Ureter (tissue), 1 donor: ENCODE measurements around the gene MAP3K12. TPM values are rescaled to one million over a fixed set of nuclear protein-coding genes. Genes with fewer than 3 reads are reported as not detected.
"Not testable (repeated sequence)": the region's sequence is repeated elsewhere in the genome, so short reads cannot be mapped to it uniquely, and the experiment has no call there.

Experiments used
- DNase-seq: peaks from one replicate; pipeline ENCODE4 v3.0.0-alpha.2; 2020; ENCODE audit warnings: low spot score
- total RNA-seq: library from RNA; stranded (reverse); gene quantifications from one replicate; pipeline ENCODE4 v1.2.4, GENCODE V29; 2023
- donor health status: DM: yes; HTN: yes; CAD: no.

The MAP3K12 gene
- total RNA-seq, 1 donor from 2014 or later: 19.9 TPM

DNA sequence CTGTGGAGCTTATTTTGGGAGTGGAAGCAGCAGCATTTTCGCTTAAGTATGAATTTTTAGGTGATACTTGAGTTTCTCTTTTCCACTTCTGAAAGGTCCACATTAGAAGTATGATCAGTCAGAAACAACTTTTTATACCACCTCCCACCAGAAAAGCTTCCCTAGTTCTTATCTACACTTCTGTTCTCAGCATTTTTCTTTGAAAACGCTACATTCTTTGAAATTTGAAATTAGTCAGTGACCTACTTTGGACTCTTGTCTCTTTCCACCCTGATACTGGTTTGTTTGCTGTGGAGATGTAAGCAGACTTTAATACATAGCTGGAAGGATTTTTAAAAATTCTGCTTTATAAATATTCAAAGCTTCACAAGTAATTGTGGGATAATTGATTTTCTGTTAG is 25.2 kb downstream of the MAP3K12 start:
- no peak for DNase-seq

DNA sequence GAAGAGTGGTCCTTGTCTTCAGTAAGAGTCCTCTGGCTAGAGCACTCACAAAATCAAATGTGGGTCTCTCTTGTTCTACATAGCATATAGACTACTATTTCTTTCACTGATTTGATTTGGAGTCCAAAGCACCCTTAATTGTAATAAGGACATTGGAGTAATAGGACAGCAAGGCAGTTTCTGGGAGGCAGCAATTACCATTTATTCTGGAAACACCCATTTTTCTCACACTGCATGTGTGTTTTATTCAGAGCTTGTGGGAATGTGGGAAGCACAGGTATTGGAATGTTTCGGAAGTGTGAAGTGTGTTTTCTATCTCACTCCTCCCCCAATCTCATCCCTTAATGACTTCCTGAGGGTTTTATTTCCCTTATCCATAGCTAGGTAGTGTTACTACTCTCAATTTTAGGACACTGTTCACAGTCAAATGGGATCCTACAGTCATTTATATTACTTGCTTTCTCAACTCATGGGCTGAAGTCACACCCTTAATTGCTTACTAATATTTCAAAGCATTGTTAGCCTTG is 27.1 kb downstream of the MAP3K12 start:
- DNase-seq: no peak

DNA sequence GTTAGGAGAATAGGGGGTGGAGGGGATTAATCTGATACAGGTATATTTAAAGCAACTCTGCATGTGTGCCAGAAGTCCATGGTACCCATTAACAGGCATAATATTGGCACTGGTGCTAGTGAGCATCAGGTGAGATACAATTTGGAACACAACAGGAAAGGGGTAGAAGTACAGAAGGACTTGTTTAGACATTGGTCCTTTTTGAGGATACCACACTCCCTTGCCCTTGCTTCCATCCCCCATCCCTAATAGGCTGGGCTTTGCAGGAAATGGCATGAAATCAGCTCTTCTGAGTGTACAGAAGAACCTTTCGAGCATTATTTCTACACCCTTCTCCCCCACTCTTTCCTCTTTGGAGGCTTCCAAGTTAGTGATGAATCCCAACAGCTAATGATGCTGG is 31.0 kb downstream of the MAP3K12 start:
- no peak for DNase-seq

DNA sequence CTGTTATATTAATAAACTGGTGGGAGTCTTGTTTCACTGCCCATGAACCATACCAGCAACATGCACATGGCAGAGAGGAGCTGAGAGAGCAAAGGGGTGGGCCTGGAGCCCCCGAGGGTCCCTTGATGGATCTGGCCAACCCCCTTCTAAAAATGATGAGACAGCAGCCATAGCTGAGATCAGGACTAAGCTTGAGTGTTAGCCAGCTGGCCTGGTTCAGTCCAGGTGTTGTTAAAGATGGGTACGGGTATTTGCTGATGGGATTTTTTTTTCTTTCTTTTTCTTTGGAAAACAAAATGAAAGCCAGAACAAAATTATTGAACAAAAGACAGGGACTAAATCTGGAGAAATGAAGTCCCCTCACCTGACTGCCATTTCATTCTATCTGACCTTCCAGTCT is 31.4 kb downstream of the MAP3K12 start:
- DNase-seq: no peak

DNA sequence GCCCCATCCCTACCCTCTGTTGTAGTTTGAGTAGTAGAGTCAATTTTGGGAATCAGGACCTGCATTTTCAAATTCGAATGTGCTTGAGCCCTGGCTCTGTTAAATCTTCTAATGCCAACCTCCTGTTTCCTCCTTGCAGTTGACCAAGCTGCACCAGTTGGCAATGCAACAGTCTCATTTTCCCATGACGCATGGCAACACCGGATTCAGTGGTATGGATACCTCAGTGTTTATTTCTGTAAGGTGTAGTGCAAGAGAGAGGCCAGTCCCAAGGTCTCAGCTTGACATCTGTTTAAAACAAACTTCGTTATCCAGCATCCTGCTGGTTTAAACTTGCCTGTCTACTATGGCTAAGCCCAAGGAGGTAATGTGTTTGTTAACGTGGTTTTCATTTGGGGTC is 32.2 kb downstream of the MAP3K12 start:
- DNase-seq: no peak

DNA sequence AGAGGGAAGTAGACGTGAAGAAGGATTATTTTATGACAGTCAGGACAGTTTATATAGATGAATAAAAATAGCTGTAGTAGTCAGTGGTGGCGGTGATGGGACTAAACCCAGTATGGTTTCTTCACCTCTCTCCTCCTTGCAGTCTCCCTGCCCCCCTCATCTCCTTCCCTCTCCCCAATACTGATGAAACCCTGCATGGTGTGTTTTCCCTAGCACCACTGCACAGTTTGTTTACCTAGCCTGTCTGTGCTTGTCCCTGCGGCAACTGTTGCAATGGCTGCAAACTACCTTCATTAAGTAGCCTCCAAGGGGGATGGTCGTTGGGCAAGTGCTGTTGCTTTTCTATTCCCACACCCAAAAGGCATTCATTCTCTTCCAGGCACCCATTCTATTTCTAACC is 32.6 kb downstream of the MAP3K12 start:
- DNase-seq: no peak

DNA sequence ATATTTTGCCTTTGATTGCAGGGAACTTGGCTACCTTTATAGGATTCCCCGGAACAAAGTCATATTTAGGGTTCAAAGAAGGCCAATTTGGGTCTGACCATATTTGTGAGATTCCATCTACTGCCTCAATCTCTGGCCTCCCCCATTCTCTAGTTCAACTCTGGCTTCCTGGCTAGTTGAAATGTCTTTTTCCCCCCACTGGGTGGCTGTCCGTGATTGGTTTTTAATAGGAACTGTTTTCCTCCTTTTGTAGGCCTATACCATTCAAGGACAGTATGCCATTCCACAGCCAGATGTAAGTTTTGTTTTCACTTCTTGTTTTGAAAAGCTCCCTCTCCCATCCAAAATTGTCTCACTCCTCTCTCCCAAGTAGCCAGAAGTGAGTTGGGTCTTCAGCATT is 33.6 kb downstream of the MAP3K12 start:
- no peak for DNase-seq

DNA sequence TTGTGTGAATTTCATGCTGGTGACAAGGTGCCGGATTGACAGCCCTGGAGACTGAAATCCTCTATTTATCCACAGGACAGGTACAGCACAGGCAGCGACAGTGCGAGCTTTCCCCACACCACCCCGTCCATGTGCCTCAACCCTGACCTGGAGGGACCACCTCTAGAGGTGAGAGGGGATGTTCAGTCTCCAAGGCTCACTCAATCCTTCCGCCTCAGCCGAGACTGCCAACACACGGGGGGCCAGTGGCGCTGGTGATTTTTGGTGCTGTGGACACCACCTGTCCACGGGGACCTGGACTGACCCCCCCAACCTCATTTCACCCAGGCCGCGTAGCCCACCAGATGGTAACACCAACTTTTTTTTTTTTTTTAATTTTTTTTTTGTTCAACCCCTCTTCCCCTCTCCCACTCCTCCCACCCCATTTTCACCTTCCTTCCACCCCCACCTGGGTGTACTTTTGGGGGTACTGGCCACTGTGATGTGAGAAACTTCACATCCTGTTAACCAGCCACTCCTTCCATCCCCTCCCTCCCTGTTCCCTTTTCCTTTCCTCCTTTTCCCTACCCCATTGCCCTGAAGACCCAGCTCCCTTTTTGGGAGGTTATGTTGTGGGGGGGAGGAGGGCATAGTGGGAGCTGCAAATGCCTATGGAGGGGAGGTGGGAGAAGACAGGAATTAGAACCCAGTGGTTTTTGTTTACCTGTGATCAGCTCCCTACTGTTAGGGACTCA is 34.4 kb downstream of the MAP3K12 start:
- DNase-seq: no peak

DNA sequence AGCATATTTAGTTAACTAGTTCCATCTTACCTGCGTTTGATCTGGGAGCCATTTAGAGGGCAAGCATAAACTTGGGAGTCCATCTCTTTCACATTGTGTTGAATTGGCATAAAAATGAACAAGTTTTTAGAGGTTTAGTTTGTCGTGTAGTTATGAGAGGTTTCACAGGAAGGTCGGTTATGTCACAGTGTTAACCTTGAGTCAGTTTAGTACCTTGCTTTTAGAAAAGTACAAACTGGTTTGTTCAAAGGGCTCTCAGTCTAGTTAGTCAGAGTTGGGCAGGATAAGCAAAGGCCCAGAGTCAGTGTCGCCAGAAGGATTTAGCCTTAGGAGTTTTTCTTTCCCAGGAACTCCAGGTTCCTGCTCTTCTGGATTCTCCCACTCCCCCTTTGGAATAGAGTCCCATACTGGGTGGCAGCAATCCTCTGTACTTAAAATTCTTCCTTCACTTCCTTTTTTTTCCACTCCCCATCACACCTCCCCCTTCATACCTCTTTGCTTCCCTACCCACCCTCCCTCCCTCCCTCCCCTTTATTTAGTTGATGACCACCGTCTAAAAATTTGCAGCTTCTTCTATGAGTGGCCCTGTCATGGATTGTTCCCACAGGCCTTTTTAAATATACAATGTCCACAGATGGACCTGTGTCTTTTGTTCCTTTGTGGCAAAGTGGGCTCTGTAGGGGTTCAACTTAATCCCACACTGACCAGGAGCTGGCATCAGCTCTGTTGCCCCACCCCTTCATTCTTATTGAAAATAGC is 35.3 kb downstream of the MAP3K12 start:
- no peak for DNase-seq

DNA sequence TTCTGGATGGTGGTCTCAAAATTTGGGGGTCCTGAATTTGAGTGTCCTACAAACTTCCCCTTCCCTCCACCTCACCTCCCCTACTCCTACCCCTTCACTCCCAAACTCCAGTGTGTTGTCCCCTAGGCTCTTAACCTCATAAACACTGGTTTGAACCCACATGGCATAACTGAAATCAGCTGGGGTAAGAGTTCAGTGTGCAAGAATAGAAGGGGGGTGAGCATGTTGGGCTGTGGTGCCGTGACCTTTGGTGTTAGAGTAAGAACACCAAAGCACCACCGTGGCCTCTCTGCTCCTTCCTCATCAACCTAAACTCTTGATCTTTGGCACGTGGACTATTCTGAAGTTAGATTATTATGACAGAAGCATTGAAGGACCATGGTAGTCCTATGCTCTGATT is 36.3 kb downstream of the MAP3K12 start:
- DNase-seq: no peak

DNA sequence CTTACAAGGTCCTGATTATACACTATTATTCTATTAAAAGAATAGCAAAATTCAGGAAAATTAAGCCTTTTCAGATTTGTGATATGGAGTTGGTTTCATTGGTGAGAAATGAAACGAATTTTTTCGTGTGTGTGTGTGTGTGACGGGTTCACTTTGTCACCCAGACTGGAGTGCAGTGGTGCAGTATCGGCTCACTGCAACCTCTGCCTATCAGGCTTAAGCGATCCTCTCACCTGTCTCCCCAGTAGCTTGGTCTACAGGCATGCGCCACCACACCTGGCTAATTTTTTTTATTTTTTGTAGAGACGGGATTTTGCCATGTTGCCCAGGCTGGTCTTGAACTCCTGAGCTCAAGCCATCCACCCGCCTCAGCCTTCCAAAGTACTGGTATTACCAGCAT is 37.7 kb downstream of the MAP3K12 start:
- no peak for DNase-seq

DNA sequence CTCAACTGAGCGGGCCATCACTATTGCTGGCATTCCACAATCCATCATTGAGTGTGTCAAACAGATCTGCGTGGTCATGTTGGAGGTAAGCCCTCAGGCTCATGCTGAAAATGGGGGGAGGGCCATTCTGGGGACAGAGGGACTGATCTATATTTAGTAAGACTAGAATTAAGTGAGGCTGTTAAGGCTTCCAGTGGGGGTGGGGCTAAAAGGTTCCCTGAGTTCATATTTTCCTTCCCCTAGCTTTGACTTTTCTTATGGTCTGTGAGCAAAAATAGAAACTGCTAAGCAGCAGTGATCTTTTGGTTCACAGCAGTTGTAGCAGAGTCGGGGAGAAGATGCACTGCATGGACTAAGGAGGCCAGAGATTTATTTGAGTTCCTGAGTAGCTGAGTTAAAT is 38.2 kb downstream of the MAP3K12 start:
- DNase-seq: no peak

DNA sequence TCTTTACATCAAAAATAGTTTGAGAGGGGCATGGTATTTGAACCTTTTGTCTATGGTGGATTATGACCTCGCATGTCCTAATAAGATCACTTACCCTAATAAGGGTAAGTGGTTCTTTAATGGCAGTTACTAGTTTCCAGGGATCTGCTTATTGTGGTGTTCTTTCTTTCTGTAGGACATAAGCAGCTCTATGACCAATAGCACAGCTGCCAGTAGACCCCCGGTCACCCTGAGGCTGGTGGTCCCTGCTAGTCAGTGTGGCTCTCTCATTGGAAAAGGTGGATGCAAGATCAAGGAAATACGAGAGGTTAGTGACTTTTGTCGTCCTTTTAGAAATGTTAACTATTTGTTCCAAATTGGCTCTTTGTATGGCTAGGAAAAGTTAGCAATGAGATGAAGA is 40.2 kb downstream of the MAP3K12 start:
- DNase-seq: no peak

DNA sequence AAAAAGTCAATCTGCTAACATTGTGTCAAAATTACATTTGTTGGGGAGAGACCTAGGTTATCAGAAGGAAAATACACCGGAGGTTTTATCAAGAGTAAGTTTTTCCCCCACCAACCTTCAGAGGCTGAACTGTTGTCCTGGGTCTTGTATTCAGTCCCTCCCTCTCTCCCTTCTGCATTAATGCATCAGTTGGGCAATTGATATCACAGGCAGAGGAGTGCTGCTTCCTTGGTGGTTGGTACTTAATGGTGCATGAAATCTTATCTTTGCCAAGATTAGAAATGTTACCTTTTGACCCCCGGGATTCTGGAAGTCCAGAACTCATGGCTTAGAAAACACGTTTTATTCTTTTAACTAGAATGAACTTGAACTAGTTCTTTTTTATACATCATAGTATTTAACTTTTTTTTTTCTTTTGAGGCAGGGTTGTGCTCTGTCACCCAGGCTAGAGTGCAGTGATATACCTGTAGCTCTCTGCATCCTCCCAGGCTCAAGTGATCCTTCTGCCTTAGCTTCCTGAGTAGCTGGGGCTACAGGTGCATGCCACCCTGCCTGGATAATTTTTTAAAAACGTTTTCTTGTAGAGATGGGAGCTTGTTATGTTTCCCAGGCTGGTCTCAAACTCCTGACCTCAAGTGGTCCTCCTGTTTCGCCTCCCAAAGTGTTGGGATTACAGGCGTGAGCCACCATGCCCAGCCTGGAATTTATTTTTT is 42.4 kb downstream of the MAP3K12 start:
- DNase-seq: no peak

DNA sequence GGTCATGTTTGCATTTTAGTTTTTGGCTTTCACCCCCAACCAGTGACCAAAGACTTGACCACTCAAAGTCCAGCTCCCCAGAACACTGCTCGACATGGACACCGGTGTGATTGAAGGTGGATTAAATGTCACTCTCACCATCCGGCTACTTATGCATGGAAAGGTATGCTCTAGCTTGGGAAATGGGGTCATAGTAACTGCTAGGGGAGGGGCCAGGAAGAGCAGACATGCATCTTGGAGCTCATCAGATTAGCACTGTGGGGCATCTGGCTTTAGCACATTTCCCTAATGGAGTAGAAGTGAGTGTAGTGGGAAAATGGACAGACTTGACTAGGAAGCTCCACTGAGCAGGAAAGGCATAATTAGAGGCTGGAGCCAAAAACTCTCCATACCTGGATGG is 44.6 kb downstream of the MAP3K12 start:
- no peak for DNase-seq

DNA sequence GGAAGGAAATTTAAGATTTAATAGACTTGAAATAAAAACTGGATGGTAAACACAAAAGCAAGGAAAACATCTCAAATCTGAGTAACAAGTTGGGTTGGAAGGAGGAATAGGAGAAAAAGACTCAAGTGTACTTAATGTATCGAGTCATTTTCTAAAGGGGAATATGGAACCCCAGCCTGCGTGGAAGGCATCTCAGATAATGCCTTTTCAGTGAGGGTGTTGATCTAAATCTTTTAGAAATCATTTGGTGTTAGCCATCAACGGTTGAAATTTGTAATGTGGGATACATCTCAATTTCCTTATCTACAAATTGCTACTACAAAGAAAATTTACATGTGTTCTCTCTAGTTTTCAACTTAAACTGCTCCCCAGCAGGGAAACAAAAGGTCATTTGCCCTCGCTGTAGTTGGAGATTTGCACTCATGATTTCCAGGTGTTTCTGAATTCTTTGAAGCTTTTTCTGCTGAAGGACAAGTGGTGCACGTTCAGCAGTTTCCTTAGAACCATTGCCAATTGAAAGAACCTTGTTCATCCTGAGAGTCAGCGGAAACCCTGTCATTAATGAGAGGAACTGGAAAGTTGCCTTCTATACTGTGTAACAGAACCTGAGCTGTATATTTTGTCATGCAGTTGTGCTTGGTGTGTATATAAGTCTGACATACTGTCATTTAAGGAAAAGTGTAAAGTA is 45.2 kb downstream of the MAP3K12 start:
- DNase-seq: no peak

DNA sequence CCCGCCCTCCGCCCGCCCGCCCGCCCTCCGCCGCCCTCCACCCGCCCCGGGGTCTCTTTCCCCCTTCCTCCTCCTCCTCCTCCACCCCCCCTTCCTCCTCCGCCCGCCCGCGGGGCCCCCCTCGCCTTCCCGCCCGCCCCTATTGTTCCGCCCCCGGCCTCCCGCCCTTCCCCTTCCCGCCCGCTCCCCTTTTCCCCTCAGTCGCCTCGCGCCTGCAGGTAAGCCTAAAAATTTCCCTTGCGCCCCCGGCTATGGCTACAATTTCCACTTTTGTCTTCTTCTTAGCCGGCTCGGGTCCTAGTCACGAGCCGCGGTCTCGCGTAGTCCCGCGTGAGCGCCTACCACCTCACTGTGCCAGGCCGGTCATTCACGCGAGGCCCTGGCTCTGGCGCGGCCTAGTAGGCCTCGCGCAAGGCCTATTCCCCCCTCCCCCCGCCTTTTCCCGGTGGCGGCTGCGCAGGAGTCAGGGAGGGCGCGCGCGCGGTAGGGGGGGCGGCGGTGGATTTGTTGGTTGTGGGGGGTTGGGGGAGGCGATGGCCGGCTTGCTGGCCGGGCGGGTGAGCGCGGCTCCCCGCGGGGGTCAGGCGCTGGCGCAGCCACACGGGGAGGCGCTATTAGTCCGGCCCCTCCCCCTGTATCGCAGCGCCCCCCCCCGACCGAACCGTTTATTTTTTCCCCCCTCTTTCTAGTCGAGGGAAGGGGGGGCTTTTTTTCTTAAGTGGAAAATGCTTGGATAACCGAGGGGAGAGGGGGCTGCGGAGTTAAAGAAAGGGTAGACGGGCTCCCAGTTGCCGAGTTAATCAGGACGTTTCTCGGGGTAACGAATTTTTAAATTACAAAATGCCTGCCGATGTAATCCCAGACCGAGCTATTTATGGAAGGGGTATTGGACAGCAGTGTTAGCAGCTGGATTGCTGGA is 46.8 kb downstream of the MAP3K12 start:
- peak; percentile 91 for DNase-seq

DNA sequence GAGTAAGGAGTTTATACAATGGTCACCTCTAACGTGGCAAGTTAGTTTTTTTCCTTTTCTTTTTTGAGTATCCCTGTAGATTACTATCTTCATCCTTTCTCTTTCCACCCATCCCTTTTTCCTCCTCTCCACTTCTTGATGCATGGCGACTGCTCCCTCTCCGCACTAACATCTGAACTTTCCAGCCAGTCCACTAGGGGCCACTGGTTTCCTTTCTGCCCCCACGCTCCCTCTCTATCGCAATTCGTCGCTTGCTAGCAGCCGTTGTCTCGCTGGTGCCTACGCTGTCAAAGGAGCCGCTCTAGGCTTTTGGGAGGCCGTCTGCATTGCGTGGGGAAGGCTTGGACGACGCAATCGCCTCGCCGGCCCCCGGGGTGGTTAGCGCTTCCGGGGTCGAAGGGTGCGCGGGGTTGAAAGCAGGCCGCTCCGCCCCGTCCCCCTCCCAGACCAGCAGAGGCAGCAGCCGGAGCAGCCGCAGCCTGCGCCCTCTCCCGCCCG is 47.5 kb downstream of the MAP3K12 start, which contains the start of gene PCBP2:
PCBP2 (plus strand) TSS at position 442 of the 498 bp plus-strand sequence. CDS start 2,699 bp downstream, outside the sequence.
- peak; percentile 98 for DNase-seq

DNA sequence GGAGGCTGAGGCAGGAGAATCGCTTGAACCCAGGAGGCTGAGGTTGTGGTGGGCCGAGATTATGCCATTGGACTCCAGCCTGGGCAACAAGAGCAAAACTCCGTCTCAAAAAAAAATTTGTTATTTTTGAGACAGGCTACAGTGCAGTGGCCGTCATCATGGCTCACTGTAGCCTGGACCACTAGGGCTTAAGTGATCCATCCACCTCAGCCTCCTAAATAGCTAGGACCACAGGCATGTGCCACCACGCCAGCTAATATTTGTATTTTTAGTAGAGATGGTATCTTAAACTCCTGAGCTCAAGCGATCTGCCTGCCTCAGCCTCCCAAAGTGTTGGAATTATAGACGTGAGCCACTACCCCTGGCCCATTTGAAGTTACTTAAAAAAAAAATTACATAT is 48.3 kb downstream of the MAP3K12 start:
- DNase-seq: no peak

DNA sequence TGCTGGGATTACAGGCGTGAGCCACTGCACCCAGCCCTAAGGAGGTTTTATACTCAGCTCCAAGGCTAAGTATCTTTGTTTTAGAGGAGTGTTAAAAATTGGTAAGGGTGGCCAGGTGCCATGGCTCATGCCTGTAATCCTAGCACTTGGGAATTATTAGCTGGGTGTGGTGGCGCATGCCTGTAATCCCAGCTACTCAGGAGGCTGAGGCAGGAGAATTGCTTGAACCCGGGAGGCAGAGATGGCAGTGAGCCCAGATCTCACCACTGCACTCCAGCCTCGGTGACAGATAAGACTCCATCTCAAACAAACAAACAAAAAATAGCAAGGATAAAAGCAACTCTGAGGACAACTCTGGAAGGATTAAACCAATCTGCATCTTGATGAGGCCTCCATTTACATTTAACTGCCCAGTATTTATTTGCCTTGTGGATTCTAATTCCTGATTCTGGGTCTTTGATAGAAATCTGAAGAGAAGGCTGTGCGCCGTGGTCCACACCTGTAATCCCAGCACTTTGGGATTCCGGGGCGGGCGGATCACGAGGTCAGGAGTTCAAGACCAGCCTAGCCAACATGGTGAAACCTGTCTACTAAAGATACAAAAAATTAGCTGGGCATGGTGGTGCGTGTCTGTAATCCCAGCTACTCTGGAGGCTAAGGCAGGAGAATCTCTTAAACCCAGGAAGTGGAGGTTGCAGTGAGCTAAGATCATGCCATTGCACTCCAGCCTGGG is 54.5 kb downstream of the MAP3K12 start:
- not testable (repeated sequence) for DNase-seq
